ENCODE measurements around the gene NR2C1.

NR2C1 gene

DNA sequence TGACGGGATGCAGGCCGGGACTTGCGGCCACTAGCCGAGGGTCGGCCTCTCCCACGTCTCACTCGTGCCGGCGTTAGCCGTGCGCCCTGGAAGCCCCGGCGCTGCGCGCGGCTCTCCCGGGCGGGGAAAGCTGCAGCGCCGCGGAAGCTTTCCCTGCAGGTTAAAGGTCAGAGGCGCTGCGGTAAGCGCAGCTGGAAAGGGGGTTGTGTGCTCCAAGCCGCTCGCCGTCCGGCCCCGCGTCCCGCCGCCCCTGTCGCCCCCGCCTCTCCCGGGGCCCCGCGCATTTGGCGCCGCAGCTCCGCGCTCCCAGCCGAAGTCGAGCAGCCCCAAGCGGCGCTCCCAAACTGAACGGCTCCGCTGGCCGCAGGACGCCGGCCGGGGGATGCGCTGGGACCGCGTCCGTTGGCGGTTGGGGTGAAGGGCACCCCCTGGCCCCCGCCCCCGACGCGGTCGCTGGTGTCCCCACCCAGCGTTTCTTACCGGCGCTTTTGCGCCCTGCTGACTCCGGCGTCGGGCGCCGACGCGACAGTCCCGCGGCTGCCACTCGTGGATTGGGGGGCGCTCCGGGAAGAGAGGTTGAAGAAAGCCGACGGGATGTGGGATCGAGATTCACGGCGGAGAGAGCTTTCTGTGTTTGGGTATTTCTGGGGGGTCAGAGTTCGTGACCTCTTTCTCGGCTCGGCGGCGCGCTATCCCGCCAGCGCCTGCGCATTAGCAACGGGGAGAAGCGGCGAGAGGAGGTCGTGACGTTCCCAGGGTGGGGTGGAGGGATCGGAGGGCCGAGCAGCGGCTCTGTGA is at the start of gene NR2C1 (continued):
- TF ChIP-seq ZBTB10 (tag by site-specific recombination; IDR thresholded peaks at IDR 0.05) (peak; percentile 91), KLF10 (tag by site-specific recombination; IDR thresholded peaks at IDR 0.05) (no peak), OVOL3 (tag by site-specific recombination; IDR thresholded peaks at IDR 0.05) (no peak; the same call in 1 of the 2 replicates), ZBTB8A (tag by site-specific recombination; IDR thresholded peaks at IDR 0.05) (peak; percentile 69), ZXDB (tag by site-specific recombination; IDR thresholded peaks at IDR 0.05) (peak; percentile 75), SP2 (tag by site-specific recombination; IDR thresholded peaks at IDR 0.05) (peak; percentile 23; the same call in 1 of the 2 replicates), BCL11A (tag by site-specific recombination; IDR thresholded peaks at IDR 0.05; ENCODE audit: low read depth) (peak; percentile 93), ZNF768 (tag by site-specific recombination; IDR thresholded peaks at IDR 0.05) (no peak), ELK4 (IDR thresholded peaks at IDR 0.05; ENCODE audit: borderline replicate concordance, low read depth, low read length) (no peak), ZNF341 (tag by site-specific recombination; IDR thresholded peaks at IDR 0.05; ENCODE audit: low read depth) (peak; percentile 41; the same call in 1 of the 2 replicates), ZNF16 (tag by site-specific recombination; IDR thresholded peaks at IDR 0.05; ENCODE audit: low read depth) (no peak), ZNF324 (tag by site-specific recombination; IDR thresholded peaks at IDR 0.05) (peak; percentile 69; the same call in 1 of the 2 replicates), ZNF19 (tag by site-specific recombination; IDR thresholded peaks at IDR 0.05; ENCODE audit: low read depth) (no peak), ZBTB7A (tag by site-specific recombination; IDR thresholded peaks at IDR 0.05; ENCODE audit: low read depth) (no peak), ZNF362 (tag by site-specific recombination; IDR thresholded peaks at IDR 0.05) (no peak), ZNF23 (tag by site-specific recombination; IDR thresholded peaks at IDR 0.05; ENCODE audit: borderline replicate concordance) (no peak), ZNF155 (tag by site-specific recombination; IDR thresholded peaks at IDR 0.05) (no peak), BCL6B (tag by site-specific recombination; IDR thresholded peaks at IDR 0.05) (no peak), TCF7L2 (IDR thresholded peaks at IDR 0.05; ENCODE audit: borderline replicate concordance, low read depth, low read length) (no peak), ZBTB44 (tag by site-specific recombination; IDR thresholded peaks at IDR 0.05) (no peak), KLF8 (tag by site-specific recombination; IDR thresholded peaks at IDR 0.05) (no peak; the same call in none of the 2 replicates), TSHZ1 (tag by site-specific recombination; IDR thresholded peaks at IDR 0.05; ENCODE audit: borderline replicate concordance) (no peak)
- TF ChIP-seq, protein P1, sequence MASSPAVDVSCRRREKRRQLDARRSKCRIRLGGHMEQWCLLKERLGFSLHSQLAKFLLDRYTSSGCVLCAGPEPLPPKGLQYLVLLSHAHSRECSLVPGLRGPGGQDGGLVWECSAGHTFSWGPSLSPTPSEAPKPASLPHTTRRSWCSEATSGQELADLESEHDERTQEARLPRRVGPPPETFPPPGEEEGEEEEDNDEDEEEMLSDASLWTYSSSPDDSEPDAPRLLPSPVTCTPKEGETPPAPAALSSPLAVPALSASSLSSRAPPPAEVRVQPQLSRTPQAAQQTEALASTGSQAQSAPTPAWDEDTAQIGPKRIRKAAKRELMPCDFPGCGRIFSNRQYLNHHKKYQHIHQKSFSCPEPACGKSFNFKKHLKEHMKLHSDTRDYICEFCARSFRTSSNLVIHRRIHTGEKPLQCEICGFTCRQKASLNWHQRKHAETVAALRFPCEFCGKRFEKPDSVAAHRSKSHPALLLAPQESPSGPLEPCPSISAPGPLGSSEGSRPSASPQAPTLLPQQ (tag by site-specific recombination; IDR thresholded peaks at IDR 0.05), result no peak; the same call in 1 of the 2 replicates

Data from HEK293 (cell line).